Sigmoid colon (tissue), 7 donors: Measurements from ENCODE around the gene RHBDF1. TPM values are rescaled to one million over a fixed set of nuclear protein-coding genes. Genes with fewer than 3 reads are reported as not detected.

Experiments
- DNase-seq: peaks from one replicate; pipeline ENCODE4 v3.0.0-alpha.2; 2019
- H3K27ac ChIP-seq, 4 donors: fragments of 200-600 bp; sonication (generic); one replicate each; pipeline ENCODE4 v1.5.1; 2016 to 2019; ENCODE audit warnings: mild to moderate bottlenecking in 1 of 4
- H3K27me3 ChIP-seq, 3 donors: fragments of 200-600 bp; sonication (generic); one replicate each; pipeline ENCODE4 v1.5.1; 2019; ENCODE audit warnings: mild to moderate bottlenecking in 1 of 3
- H3K36me3 ChIP-seq, 4 donors: fragments of 200-600 bp; sonication (generic); one replicate each; pipeline ENCODE4 v1.5.1; 2016 to 2019
- H3K4me1 ChIP-seq, 4 donors: fragments of 200-600 bp; sonication (generic); one replicate each; pipeline ENCODE4 v1.5.1; 2017 to 2019
- H3K4me3 ChIP-seq, 4 donors: fragments of 200-600 bp; sonication (generic); one replicate each; pipeline ENCODE4 v1.5.1; 2017 to 2019; ENCODE audit warnings: mild to moderate bottlenecking in 2 of 4, moderate library complexity in 1 of 4
- H3K9me3 ChIP-seq, 4 donors: fragments of 200-600 bp in 3 of 4; sonication (generic) in 3 of 4; one replicate each; pipeline versions ENCODE4 v1.5.1 to v1.6.1; 2013 to 2019
- EP300 ChIP-seq, 4 donors: sonication (generic); formaldehyde crosslinking; IDR thresholded peaks; one replicate each; pipeline ENCODE4 v1.6.1; 2017; ENCODE audit warnings: antibody characterized with exemption in 4 of 4
- POLR2A ChIP-seq, 2 donors: fragments of 450-650 bp; IDR thresholded peaks; one replicate each; pipeline ENCODE4 v1.6.1; 2016; ENCODE audit warnings: antibody characterized with exemption in 2 of 2, mild to moderate bottlenecking in 2 of 2, moderate library complexity in 2 of 2
- POLR2AphosphoS5 ChIP-seq, 4 donors: sonication (generic); formaldehyde crosslinking; IDR thresholded peaks; one replicate each; pipeline ENCODE4 v1.6.1; 2017; ENCODE audit warnings: antibody characterized with exemption in 4 of 4
- WGBS, 2 donors: extraction: QIAGEN DNeasy Blood & Tissue Kit; methylation state at CpG; one replicate each; pipeline ENCODE4 v1.1.7; 2013; 5-methylcytosine and 5-hydroxymethylcytosine counted together
- intact Hi-C: fragments of 100-400 bp; cut with DNase I; formaldehyde crosslinking; loops from one replicate; pipeline ENCODE4 v1.15.1; 2023
- polyA plus RNA-seq, 3 donors: library from polyadenylated mRNA; stranded (reverse); fragments of 200-250 nt; gene quantifications; one replicate each; pipeline ENCODE4 v1.2.3, GENCODE V29; 2013
- total RNA-seq, 4 donors: library from RNA; depleted of rRNA; stranded (reverse); fragments of >200 nt; gene quantifications; one replicate each; pipeline ENCODE4 v1.1.0, GENCODE V29; 2016
- TF ChIP-seq, protein P1 (sequence below), 4 experiments: fragments of 450-650 bp in 3 of 4; fragments of 200-600 bp in 1 of 4; IDR thresholded peaks; one replicate each; pipeline ENCODE4 v1.5.1; 2016 to 2019; ENCODE audit warnings: antibody characterized with exemption in 4 of 4, mild to moderate bottlenecking in 3 of 4, moderate library complexity in 2 of 4
- donor health status: healthy with polysubstance abuse.
- donor health status: Bipolar disorder and iron deficiency.
- donor health status: healthy.

The RHBDF1 gene
- total and polyA plus RNA-seq, 7 donors, result 6.0 to 42.1 (median 18.2) TPM

DNA sequence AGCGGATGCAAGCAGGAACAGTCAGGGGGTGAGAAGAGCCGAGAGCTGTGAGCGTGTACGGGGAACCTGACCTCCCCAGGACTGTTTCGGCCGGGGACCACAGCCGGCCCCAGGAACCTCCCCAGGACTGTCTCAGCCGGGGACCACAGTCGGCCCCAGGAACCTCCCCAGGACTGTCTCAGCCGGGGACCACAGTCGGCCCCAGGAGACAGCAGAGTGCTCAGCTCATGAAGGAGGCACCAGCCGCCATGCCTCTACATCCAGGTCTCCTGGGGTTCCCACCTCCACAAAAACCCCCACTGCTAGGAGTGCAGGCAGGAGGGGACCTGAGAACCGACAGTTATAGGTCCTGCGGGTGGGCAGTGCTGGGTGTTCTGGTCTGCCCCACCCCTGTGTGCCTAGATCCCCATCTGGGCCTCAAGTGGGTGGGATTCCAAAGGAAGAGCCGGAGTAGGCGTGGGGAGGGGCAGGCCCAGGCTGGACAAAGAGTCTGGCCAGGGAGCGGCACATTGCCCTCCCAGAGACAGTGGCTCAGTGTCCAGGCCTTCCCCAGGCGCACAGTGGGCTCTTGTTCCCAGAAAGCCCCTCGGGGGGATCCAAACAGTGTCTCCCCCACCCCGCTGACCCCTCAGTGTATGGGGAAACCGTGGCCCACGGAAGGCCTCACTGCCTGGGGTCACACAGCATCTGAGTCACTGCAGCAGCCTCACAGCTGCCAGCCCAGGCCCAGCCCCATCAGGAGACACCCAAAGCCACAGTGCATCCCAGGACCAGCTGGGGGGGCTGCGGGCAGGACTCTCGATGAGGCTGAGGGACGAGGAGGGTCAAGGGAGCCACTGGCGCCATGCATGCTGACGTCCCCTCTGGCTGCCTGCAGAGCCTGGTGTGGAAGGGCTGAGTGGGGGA is 4.3 kb downstream of the RHBDF1 start:
- WGBS, 2 donors, result 83 to 92% methylated on average over 27 of the region's 27 CpGs
- peak overlapping the region; percentile 34 to 61 (median 56) for H3K27ac ChIP-seq
- peaks cover 5 to 17% (median 10%) of the 10 kb centered on the region in 4 donors for H3K36me3 ChIP-seq
- no peaks in the 10 kb centered on the region for H3K9me3 ChIP-seq
- DNase-seq, result peak; percentile 81
- H3K4me1 ChIP-seq, result peaks cover 0 to 70% (median 56%) of the 10 kb centered on the region in 4 donors
- H3K4me3 ChIP-seq, result no peak overlapping the region
- TF ChIP-seq POLR2AphosphoS5 (IDR thresholded peaks at IDR 0.05) (peak in 2 of 4 donors; percentile 18 to 36), EP300 (IDR thresholded peaks at IDR 0.05) (no peak)
- intact Hi-C loops, result no loop called here
- no peaks in the 10 kb centered on the region for H3K27me3 ChIP-seq

- intact Hi-C loops, result no loop called here
- no peak overlapping the region for H3K4me3 ChIP-seq
- WGBS, 2 donors, result 89 to 90% methylated on average over 10 of the region's 10 CpGs
- peak overlapping the region; percentile 34 to 61 (median 54) for H3K27ac ChIP-seq
- no peak for DNase-seq
- no peaks in the 10 kb centered on the region for H3K27me3 ChIP-seq
- H3K4me1 ChIP-seq, result peaks cover 0 to 64% (median 50%) of the 10 kb centered on the region in 4 donors
- H3K9me3 ChIP-seq, result no peaks in the 10 kb centered on the region
- peaks cover 10 to 25% (median 18%) of the 10 kb centered on the region in 4 donors for H3K36me3 ChIP-seq
- TF ChIP-seq, protein P1, sequence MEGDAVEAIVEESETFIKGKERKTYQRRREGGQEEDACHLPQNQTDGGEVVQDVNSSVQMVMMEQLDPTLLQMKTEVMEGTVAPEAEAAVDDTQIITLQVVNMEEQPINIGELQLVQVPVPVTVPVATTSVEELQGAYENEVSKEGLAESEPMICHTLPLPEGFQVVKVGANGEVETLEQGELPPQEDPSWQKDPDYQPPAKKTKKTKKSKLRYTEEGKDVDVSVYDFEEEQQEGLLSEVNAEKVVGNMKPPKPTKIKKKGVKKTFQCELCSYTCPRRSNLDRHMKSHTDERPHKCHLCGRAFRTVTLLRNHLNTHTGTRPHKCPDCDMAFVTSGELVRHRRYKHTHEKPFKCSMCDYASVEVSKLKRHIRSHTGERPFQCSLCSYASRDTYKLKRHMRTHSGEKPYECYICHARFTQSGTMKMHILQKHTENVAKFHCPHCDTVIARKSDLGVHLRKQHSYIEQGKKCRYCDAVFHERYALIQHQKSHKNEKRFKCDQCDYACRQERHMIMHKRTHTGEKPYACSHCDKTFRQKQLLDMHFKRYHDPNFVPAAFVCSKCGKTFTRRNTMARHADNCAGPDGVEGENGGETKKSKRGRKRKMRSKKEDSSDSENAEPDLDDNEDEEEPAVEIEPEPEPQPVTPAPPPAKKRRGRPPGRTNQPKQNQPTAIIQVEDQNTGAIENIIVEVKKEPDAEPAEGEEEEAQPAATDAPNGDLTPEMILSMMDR (IDR thresholded peaks at IDR 0.05), result no peak
- peak in 1 of 4 donors; percentile 32 for TF ChIP-seq POLR2AphosphoS5 (IDR thresholded peaks at IDR 0.05)
These were observed 5.1 kb downstream of the RHBDF1 start for GRCh38 chr16:67183-67791.

DNA sequence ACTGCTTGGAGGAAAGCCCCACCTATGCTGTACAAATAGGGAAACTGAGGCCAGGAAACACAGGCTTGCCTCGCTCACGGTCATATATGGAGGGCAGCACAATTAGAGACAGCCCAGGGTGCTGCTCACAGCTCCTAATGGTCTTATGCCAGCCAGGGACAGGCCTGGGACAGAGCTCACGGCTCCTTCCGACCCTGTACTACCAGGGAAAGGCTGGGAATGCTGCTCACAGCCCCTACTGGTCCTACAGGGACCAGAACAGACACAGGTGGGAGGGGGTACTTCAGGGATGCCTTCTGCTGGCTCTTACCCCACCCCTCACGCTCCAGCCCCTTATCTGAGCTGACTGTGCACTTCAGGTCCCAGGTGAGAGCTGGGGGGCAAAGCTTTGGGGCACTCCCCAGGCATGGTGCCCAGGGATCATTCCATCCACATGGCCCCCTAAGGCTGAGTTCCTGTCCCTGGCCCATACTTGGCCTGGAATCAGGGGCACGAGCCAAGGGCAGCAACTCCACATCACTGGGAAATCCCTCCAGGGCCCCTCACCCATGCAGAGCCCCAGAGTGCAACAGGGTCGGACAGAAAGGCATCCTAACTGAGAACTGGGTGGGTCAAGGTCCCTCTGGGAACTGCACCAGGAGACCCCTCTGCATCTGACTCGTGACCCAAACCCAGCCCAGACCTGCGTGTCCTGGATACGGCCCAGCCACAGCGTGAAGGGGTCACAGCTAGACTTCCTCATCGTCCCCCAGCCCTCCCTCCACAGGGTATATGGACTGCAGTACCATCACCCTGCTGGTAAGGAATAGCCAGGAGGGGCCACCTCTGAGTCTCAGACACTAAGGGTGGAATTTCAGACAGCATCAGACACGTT is 5.9 kb downstream of the RHBDF1 start:
- Histone ChIP-seq H3K4me1 (peaks cover 0 to 58% (median 48%) of the 10 kb centered on the region in 4 donors), H3K36me3 (peaks cover 16 to 32% (median 23%) of the 10 kb centered on the region in 4 donors), H3K9me3 (no peaks in the 10 kb centered on the region), H3K27me3 (no peaks in the 10 kb centered on the region), H3K4me3 (no peak overlapping the region), H3K27ac (peak overlapping the region; percentile 34 to 61 (median 54))
- WGBS, 2 donors, result 85 to 87% methylated on average over 13 of the region's 13 CpGs
- TF ChIP-seq, protein P1 (IDR thresholded peaks at IDR 0.05), result no peak
- TF ChIP-seq POLR2AphosphoS5 (IDR thresholded peaks at IDR 0.05) (no peak), EP300 (IDR thresholded peaks at IDR 0.05) (no peak), POLR2A (IDR thresholded peaks at IDR 0.05) (no peak)
- no peak for DNase-seq
- intact Hi-C loops, result no loop called here

DNA sequence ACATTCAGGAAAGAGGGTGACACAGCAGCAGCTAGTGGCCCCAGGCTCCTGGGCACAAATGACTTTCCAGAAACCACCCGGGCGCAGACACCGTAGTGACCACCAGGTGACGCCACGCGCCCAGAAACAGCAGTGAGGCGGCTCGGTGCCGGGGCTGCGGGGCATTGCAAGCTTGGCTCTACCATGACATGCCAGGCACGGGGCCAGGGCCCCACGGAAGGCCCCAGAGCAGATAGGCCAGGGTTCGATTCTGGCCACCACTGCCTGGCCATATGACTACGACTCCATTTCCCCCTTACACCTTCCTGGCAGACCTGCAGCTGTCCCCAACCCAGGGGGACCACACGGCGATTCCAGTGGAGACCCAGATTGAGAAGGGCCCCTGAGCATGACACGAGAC is 6.7 kb downstream of the RHBDF1 start:
- peak overlapping the region in 1 of 4 donors; percentile 61 for H3K27ac ChIP-seq
- intact Hi-C loops, result loop anchor here (1.0 kb wide), 1 partner anchor 32 kb away; no protein-coding TSS in a partner anchor
- WGBS, 2 donors, result 12 to 18% methylated on average over 17 of the region's 17 CpGs

More for the DNA sequence above, 6.7 kb downstream of the RHBDF1 start:
- peak; percentile 90 for DNase-seq
- H3K9me3 ChIP-seq, result no peaks in the 10 kb centered on the region
- TF ChIP-seq POLR2A (IDR thresholded peaks at IDR 0.05), result no peak
- no peak for TF ChIP-seq EP300 (IDR thresholded peaks at IDR 0.05)
- TF ChIP-seq POLR2AphosphoS5 (IDR thresholded peaks at IDR 0.05), result peak in 2 of 4 donors; percentile 39 to 45
- TF ChIP-seq, protein P1 (IDR thresholded peaks at IDR 0.05), result peak; percentile 95 to 98 (median 97)
- no peaks in the 10 kb centered on the region for H3K27me3 ChIP-seq
- H3K36me3 ChIP-seq, result peaks cover 16 to 40% (median 31%) of the 10 kb centered on the region in 4 donors
- peaks cover 0 to 50% (median 40%) of the 10 kb centered on the region in 4 donors for H3K4me1 ChIP-seq
- no peak overlapping the region for H3K4me3 ChIP-seq
